Occipital lobe (tissue), 2 donors: Measurements from ENCODE around the gene DGKI. TPM values are rescaled to one million over a fixed set of nuclear protein-coding genes. Genes with fewer than 3 reads are reported as not detected.
"Not testable (repeated sequence)": the region's sequence is repeated elsewhere in the genome, so short reads cannot be mapped to it uniquely, and the experiment has no call there.

ENCODE experiments used
- DNase-seq: peaks from one replicate; lab custom pipeline; 2025; lab: John Stamatoyannopoulos, UW
- total RNA-seq: library from RNA; depleted of rRNA; stranded (reverse); fragments of >200 nt; gene quantifications from one replicate; pipeline ENCODE4 v1.2.3, GENCODE V29; 2014

Gene DGKI
- total RNA-seq, 1 donor from 2014 or later, result 202 TPM

DNA sequence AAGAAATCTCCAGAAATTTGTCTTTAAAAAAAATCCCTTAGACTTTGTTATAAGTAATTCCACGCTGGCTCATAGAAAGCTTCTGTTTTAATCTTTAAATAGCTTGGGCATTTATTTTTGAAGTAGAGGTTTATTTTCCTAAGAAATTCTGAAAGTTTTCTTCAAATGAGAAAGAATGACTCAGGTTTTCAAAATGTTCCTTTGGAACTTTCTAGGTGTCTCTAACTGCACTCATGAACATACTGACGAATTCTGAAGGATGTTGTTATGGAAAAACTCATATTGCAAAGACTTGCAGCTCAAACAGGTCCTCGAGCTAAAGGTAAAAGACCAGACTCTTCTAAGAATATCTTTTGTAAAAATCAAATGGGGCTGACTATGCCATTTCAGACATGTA, 10.7 kb downstream of the DGKI start:
- DNase-seq, result no peak

DNA sequence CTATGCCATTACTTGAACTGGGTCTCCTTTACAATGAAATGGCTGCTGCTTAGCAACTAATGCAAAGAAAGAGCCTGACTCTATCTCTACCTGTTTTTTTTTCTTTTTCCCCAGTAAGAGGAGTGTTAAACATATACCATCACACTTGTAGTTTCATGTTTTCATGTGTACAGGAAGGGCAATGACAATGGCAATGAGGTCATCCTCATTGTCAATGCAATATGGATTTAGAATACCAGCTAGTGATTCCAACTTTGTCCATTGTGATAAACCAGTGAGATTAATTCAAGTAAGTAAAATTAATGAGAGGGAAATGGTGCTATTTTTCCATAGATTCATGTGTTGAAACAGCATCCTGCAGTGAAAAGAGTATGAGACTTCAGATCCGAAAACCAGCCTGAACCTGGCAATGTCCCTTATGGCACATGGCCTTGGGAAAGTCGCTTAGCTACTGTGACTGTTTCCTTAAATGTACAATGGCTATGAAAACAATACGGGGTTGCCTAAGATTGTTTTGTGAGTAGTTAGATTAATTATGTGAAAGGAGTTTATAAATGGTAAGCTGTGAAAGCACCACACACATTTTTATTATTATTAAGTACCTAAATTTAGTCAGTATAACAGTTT, 11.2 kb downstream of the DGKI start:
- no peak for DNase-seq

DNA sequence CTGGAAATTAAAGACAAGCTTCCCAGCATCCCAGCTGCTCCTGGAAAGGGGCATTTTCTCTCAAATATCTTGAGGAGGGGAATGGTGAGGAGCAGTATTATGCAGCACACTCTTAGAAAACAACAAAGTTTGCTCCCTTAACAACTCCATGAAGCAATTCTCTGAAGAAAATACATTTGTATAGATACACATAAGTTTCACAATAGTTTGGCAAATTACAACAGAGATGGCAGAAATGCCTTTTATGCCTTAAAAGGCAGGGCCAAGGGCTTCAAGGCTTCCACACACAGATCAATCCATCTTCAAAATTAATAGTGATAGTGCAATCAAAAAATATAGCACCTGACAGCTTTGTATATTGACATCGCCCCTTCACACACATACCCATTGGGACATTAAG, 12.2 kb downstream of the DGKI start:
- DNase-seq, result no peak

DNA sequence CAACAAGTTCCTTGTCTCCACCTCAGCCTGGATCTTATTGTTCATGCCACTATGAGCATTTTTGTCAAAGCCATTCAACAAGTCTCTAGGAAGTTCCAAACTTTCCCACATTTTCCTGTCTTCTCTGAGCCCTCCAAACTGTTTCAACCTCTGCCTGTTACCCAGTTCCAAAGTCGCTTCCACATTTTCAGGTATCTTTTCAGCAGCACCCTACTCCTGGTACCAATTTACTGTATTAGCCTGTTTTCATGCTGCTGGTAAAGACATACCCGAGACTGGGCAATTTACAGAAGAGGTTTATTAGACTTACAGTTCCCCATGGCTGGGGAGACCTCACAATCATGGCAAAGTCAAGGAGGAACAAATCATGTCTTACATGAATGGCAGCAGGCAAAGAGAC, 13.8 kb downstream of the DGKI start:
- not testable (repeated sequence) for DNase-seq

DNA sequence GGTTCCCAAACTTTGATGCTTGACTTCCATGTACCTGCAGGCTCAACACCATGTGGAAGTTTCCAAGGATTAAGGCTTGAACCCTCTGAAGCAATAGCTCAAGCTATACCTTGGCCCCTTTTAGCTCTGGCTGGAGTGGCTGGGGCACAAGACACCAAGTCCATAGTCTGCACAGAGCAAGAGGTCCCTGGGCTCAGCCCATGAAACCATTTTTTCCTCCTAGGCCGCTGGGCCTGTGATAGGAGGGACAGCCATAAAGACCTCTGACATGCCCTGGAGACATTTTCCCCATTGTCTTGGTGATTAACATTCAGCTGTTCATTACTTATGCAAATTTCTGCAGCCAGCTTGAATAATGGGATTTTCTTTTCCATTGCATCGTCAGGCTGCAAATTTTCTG, 14.4 kb downstream of the DGKI start:
- no peak for DNase-seq

DNA sequence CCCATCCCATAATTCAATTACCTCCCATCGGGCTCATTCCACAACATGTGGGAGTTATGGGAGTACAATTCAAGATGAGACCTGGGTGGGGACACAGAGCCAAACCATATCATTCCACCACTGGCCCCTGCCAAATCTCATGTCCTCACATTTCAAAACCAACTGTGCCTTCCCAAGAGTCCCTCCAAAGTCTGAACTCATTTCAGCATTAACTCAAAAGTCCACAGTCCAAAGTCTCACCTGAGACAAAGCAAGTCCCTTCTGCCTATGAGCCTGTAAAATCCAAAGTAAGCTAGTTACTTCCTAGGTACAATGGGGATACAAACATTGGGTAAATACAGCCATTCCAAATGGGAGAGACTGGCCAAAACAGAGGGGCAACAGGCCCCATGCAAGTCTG, 15.2 kb downstream of the DGKI start:
- not testable (repeated sequence) for DNase-seq

DNA sequence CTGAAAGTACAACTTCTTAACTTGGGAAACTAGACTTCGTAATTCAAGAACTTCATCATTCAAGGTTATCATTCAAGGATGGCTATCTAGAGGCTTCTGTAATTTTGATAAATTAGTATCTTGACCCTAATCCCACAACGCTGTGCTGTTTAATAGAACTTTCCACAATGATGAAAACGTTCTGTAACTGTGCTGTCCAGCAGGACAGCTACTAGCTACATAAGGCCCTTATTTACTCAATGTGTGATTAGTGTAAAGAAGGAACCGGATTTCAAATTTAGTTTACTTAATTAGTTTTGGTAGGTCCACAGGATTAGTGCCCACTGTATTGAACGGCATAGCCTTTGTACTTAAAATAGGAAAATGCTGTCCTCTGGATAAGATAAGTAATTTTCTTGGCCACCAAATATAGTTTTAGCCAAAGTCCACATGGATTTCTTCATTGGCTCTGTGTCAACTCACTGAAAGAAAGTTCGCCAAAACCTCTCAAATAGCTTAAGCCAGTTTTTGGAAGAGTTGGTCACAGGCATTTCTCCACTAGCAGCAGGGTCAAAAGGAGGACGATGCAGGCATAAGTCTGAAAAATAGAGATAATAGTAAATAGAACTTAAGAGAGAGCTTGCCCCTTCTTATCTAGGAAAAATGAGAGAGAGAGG, 17.3 kb downstream of the DGKI start:
- DNase-seq, result no peak

DNA sequence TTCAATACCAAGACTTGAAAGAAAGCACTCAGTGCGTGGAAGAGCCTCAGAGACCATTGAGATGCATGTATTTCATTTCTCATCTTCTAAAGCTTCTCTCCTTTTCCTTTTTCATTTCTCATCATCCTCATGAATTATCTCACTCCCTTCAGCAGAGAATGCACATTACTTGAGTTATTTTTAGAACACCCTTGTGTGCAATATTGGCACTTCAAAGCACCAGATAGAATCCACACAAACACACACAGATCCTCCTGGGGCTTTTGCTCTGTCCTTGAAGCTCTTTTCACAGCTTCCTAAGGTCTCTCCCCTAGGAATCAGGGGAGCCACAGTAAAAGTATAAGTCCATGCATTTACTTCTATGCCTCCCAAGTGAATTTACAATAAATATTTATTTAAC, 18.3 kb downstream of the DGKI start:
- no peak for DNase-seq

DNA sequence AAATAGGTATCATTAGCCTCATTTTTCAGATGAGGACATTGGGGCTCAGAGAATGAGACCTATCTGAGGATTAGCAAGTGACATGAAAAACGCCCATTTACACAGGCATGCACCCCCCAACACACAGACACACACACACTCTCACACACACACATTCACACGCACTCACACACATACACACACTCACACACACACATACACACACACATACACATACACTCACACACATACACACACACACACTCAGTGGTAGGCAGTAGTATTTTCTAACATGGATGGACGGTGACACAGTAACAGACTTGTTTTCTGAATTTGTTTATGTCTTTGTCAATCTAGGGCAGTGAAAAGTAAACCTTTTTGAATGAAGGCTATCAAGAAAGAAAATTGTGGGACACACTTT, 21.3 kb downstream of the DGKI start:
- no peak for DNase-seq

DNA sequence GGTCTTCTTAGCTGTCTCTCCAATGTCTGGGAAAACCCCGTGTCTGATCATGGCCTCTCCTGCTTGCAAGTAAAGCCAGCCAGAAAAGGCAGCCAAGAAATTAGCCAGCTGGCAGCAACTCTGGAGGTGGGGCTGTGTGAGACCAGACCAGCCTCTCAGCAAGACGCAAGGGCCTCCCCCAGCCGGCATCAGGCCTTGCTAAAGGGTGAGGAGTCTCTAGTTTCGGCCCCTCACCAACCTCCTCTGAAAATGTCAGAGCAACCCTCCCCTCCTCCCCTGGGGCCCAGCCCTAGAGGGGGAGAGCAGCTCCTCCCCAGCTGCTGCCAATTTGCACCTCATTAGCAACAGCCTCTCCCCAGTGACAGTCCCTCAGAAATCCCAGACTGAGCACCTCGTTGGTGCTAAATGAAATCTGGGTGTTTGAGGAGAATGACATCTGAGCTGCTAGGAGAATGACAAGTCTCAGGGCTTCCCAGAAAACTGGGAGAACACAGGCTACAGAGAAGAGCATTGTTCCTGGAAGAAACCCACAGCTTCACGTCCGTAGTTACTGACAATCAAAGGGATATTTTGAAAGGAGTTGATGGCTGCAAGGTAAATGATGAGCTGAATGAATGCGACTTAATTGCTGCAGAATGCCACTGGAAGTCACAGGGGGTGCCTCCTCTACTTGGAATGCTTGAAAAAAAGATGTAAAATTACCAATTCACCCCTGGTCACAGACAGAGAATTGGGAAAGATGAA, 25.9 kb downstream of the DGKI start:
- DNase-seq, result no peak

DNA sequence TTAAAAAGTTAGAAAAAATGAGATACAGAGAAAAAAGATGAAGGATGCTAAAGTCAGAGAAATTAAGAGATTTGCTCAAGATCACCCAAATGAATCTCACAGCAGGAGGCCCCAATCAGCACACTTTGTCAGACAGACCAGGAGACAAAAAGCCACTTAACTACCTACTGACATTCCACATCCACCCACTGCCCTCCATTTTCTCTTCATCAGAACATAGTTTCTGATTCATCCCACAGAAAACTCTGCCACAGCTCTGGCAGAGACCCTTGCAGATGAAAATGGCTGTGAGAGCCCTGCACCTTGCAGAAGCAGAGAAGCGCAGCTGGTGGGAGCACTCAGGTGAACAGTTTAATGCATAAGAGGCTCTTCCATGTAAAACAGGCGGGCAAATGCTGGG, 26.6 kb downstream of the DGKI start:
- DNase-seq, result no peak

DNA sequence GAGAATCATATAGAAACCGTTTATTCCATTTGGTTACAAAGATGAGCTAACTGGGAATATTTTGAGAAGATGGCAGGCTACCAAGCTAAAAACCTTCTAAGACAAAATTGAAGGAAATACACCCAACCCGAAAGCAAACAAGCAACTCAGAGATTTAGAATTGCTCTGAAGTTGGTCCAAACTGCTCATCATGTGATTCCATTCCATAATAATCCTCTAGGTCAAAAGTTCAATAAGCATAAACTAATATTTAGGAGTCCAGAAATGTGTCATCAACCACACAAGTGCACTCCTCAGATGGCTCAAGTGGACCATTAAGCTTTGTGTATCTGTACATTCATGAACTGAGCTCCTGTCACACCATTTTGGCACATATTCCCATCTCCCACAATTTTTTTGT, 28.7 kb downstream of the DGKI start:
- no peak for DNase-seq

DNA sequence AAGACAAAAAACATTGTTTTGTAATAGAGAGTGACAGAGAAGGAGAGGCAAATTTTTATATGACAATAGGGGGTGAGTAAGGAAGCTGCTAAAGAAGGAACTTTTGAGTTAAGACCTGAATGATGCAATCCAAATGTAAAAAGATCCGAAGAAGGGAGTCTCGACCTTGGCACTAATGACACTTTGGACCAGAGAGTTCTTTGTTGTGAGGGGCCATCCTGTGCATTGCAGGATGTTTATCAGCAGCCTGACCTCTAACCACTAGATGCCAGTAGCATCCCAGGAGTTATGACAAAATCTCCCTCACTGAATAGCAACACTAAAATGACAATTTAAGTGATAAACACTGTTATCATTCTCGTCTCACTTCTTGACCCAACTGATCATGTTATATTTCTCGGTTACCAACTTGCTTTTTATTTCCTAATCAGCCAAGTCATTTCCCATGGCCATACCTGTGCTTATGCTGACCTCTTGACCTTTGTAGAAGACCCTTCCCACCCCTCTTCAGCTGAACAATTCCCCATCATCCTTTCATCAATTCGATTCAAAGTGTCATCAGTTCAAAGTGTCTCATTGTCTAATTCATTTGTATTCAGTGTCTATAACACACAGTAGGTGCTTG, 30.0 kb downstream of the DGKI start:
- no peak for DNase-seq

DNA sequence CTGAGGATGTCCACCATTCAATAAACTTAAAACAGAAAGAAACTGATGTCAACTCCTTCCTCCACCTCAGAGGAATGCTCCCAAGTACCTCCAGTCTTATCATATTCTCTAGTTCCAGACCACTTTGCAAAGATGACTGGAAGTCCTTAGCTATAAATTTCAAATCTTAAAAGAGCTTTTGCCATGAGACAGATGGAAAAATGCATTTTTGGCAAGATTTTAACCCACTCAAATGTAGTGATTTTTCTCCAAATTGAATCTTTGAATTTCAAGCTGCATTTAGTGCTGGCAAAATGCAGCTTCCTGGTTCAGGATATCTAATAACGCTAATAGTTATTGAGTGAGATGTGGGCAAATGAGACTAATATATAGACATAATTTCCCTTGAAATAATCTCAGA, 33.2 kb downstream of the DGKI start:
- no peak for DNase-seq

DNA sequence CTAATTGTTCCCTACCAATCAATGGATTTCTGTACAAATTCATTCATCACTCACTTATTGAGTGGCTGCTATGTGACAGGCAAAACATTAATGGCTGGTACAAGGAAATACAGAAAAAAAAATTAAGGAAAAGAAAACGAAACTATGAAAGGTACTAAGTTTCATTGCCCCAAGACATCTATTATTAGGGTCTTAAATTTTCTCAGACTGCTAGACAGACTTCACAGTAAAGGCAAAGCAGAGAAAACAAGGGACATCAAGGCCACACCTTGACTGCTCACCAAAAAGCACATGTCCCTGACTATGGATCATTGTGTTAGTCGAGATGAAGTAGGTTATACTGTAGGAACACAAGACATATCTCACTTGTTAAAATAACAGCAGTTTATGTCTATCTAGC, 36.5 kb downstream of the DGKI start:
- DNase-seq, result no peak

DNA sequence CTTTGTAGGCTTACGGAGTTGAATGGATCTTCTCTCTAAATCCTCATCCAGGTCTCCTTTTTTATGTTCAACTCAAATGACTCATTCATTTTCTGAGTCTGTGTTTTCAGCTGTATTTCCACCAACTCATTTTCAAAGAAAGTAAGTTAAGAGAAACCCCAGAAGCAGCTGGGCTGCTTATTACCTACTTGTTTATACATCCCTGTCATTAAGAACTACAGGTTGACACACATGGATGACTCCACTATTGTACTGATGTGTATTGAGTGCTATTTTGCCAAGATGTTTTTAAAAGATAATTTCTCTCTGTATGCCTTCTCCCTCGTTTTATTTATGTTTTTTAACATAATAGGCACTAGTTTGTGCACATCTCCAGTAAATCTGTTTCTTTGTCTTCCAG, 41.9 kb downstream of the DGKI start:
- DNase-seq, result no peak

DNA sequence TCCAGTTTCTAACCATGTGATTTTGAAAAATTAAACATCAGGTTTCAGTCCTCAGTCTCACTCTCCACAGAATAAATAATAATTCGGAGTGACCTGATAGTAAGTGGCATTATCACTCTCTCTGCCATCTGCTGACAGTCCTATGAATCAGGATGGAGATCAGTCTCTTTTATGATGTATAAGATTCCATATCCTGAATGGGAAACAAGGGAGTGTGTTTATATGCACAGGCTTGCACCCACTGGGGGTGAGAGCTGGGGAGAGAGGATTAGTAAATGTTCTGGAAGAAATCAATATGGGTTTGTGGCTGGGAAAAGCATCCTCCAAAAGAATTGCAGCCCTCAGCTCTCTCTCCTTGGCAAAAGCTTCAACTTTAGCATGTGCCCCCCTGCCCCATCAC, 45.3 kb downstream of the DGKI start:
- no peak for DNase-seq

DNA sequence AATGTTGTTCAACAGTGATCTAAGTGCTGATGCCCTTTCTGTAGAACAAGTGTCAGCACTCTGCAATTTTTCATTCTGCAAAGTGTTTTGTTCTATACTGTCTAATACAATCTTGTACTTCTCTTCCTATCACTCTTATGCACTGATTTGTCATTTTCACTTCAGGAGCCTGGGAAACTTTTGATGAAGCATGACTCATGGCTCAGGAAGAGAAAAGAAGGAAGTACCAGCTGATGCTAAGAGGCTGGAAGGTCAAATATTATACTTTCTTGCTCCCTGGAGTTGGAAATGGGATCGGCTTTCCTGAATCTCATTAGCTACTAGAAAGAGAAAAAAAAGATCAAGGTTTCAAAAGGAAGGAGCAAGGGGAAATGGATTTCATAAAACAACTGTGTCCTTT, 45.8 kb downstream of the DGKI start:
- DNase-seq, result no peak

DNA sequence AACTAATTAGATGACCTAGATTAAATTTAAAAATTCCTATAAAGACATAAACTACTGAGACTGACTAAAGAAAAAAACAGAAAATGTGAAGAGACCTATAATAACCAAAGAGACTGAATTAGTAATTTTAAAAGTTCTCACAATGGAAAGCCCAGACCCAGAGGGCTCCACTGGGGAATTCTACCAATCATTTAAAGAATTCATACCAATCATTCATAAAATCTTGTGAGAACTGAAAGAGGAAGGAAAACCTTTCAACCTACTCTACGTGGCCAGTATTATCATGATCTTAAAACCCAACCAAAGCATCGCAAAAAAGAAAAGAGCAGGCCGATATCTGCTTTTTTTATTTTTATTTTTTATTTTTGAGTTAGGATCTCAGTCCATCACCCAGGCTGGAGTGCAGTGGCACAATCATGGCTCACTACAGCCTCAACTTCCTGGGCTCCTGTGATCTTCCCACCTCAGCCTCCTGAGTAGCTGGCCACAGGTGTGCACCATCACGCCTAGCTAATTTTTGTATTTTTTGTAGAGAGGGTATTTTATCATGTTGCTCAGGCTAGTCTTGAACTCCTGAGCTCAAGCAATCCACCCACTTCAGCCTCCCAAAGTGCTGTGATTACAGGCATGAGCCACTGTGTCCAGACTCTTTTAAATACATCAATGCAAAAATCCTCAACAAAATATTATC, 48.6 kb downstream of the DGKI start:
- DNase-seq, result no peak

DNA sequence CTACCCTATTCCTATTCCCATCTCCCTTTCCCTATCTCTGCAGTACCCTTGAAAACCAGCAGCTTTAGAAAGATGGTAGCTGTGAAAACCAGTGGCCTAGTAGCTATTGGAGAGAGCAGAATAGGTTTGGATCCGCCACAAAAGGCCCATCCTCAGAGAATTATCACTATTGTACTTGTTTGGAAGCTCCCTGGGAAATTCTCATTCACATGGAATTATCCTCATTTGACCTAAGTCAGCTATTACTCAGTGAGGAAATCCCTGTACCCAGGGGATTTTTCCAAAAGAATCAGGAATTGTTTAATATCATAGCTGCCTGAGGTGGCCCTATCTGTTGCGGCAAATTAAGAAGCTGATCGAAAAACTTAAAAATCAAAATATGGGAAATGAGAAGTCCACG, 51.6 kb downstream of the DGKI start:
- no peak for DNase-seq

DNA sequence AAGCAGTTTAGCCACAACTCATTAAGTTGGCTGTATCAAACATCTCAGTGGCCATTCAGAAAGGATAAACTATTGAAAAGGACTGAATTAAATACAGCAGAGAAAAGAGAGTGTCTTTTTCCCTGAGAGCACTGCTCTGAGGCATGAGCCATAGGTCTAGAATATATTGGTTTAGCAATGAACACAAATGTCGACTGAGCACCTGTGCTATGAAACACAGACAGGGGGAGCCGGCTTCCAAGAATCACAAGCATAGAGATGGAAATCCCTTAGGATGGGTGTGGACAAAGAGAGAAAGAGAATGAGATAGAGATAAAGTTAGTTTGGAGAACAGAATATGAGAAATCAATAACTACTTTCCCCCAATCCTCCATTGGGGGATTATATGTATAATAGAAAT, 54.8 kb downstream of the DGKI start:
- no peak for DNase-seq

DNA sequence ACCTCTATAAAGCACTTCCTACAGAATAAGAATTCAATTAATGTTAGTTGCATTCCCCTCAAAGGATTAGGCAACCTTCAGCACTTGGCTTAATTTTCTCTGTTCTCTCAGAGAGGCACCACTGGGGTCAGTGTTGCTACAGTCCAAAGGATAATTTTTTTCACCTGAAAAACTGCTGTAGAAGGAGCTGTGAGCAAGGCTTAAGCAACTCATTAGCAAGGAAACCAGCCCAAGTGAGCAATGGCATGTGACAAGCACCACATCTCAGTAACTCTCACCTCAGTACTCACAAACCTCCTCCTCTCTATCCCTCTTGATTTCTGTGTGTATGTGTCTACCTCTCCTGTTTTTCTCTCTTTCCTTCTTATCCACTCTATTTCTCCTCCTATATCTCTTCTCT, 55.9 kb downstream of the DGKI start:
- DNase-seq, result no peak
